GM12891 (cell line): ENCODE data around the gene NUMA1.

Experiments used
- POLR2A ChIP-seq: IDR thresholded peaks from 2 replicates; pipeline ENCODE4 v1.6.1; 2011; ENCODE audit warnings: low read depth, low read length, control low read depth
- POLR2AphosphoS5 ChIP-seq: IDR thresholded peaks from 2 replicates; pipeline ENCODE4 v1.6.1; 2011; ENCODE audit warnings: low read depth, low read length, control low read depth
- SPI1 ChIP-seq: IDR thresholded peaks from 2 replicates; pipeline ENCODE4 v1.6.1; 2011; ENCODE audit warnings: low read depth, low read length, control low read depth
- TAF1 ChIP-seq: IDR thresholded peaks from 2 replicates; pipeline ENCODE4 v1.6.1; 2011; ENCODE audit warnings: low read depth, low read length, control low read depth

GRCh38 chr11:72026090-72026489 is 54.3 kb downstream of the NUMA1 start:
- no peak for TF ChIP-seq POLR2A
- no peak for TF ChIP-seq POLR2AphosphoS5
- TF ChIP-seq SPI1: no peak
- no peak for TF ChIP-seq TAF1
